Measurements from ENCODE around the gene PRKAG2.

DNA sequence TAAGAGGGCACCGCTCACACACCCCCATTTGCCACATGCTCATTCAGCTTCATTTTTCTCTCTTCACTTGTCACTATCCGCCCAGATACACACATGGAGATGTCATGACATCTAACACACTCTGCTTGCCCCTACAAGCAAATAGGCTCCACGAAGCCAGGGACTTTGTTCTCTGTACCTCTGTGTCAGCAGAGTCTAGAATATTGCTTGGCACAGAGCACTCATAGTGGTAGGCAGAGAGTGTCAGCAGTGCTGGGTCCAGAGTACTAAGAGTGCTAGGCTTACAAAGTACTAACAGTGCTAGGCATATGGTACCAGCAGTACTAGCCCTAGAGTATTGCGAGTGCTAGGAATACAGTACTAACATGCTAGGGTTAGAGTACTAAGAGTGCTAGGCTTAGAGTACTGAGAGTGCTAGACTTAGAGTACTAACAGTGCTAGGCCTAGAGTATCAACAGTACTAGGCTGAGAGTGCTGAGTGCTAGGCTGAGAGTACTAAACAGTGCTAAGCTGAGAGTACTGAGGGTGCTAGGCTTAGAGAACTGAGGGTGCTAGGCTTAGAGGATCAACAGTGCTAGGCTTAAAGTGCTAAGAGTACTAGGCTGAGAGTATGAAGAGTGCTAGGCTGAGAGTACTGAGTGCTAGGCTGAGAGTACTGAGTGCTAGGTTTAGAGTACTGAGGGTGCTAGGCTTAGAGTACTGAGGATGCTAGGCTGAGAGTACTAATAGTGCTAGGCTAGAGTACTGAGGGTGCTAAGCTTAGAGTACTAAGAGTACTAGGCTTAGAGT lies 166.1 kb downstream of the PRKAG2 start:
- no peak for TF ChIP-seq POLR2AphosphoS5 (IDR thresholded peaks at IDR 0.05; ENCODE audit: borderline replicate concordance, low read depth, low read length)
- TF ChIP-seq EZH2 (IDR thresholded peaks at IDR 0.05): no peak

Measured in SK-N-MC (cell line).